Measurements from ENCODE around the gene TNIP1.

The TNIP1 gene

GRCh38 chr5:151080613-151081430 is at the start of gene TNIP1:
Gene TNIP1 (minus strand): TSS chr5:151081034. CDS start chr5:151065095, 15,939 bp downstream.
- peak; percentile 84 to 89 (median 88) for DNase-seq (ENCODE audit: low read depth in 3 of 3)

- no peak for DNase-seq (ENCODE audit: low read depth in 3 of 3)
These were observed 49.5 kb upstream of the TNIP1 start for GRCh38 chr5:151130235-151130921.

GRCh38 chr5:151128817-151129216 is 48.0 kb upstream of the TNIP1 start:
- no peak for DNase-seq (ENCODE audit: low read depth in 3 of 3)

- DNase-seq (ENCODE audit: low read depth in 3 of 3), result no peak
These were observed 47.1 kb upstream of the TNIP1 start for GRCh38 chr5:151127926-151128325.

- peak; percentile 43 to 57 (median 43) for DNase-seq (ENCODE audit: low read depth in 3 of 3)
These were observed 45.4 kb upstream of the TNIP1 start for GRCh38 chr5:151126199-151126645.

- DNase-seq (ENCODE audit: low read depth in 3 of 3), result no peak
These were observed 44.6 kb upstream of the TNIP1 start for GRCh38 chr5:151125421-151125820.

GRCh38 chr5:151123897-151124751 is 43.3 kb upstream of the TNIP1 start:
- no peak for DNase-seq (ENCODE audit: low read depth in 3 of 3)

- DNase-seq (ENCODE audit: low read depth in 3 of 3), result no peak
These were observed 42.0 kb upstream of the TNIP1 start for GRCh38 chr5:151122828-151123227.

GRCh38 chr5:151121665-151122064 is 40.8 kb upstream of the TNIP1 start:
- no peak for DNase-seq (ENCODE audit: low read depth in 3 of 3)

GRCh38 chr5:151121095-151121494 is 40.3 kb upstream of the TNIP1 start:
- DNase-seq (ENCODE audit: low read depth in 3 of 3), result no peak

GRCh38 chr5:151118913-151119575 is 38.2 kb upstream of the TNIP1 start:
- DNase-seq (ENCODE audit: low read depth in 3 of 3), result no peak

- DNase-seq (ENCODE audit: low read depth in 3 of 3), result peak; percentile 33 to 73 (median 64)
These were observed 34.6 kb upstream of the TNIP1 start for GRCh38 chr5:151115272-151115905.

- DNase-seq (ENCODE audit: low read depth in 3 of 3), result no peak
These were observed 32.8 kb upstream of the TNIP1 start for GRCh38 chr5:151113651-151114050.

- no peak for DNase-seq (ENCODE audit: low read depth in 3 of 3)
These were observed 30.2 kb upstream of the TNIP1 start for GRCh38 chr5:151110992-151111391.

- DNase-seq (ENCODE audit: low read depth in 3 of 3), result no peak
These were observed 29.4 kb upstream of the TNIP1 start for GRCh38 chr5:151110122-151110681.

GRCh38 chr5:151108566-151108965 is 27.7 kb upstream of the TNIP1 start:
- DNase-seq (ENCODE audit: low read depth in 3 of 3), result no peak

GRCh38 chr5:151107738-151108520 is 27.1 kb upstream of the TNIP1 start:
- DNase-seq (ENCODE audit: low read depth in 3 of 3), result no peak

GRCh38 chr5:151107084-151107483 is 26.2 kb upstream of the TNIP1 start:
- no peak for DNase-seq (ENCODE audit: low read depth in 3 of 3)

GRCh38 chr5:151106509-151106908 is 25.7 kb upstream of the TNIP1 start:
- no peak for DNase-seq (ENCODE audit: low read depth in 3 of 3)

- DNase-seq (ENCODE audit: low read depth in 3 of 3), result no peak
These were observed 25.2 kb upstream of the TNIP1 start for GRCh38 chr5:151106043-151106442.

Measured in stimulated activated CD4-positive, alpha-beta T cell treated with anti-CD3 and anti-CD28 coated beads, TNF-alpha, amount 100 ng/mL, for 48 hours (primary cell).